22Rv1 (cell line): ENCODE results near the gene REST.
"Not testable (repeated sequence)": the region's sequence is repeated elsewhere in the genome, so short reads cannot be mapped to it uniquely, and the experiment has no call there.

Experiments
- H3K27ac ChIP-seq: fragments of 450-650 bp; 2 replicates; pipeline ENCODE4 v1.5.1; 2017
- CTCF ChIP-seq: fragments of 450-650 bp; IDR thresholded peaks from 2 replicates; pipeline ENCODE4 v1.5.1; 2017; ENCODE audit warnings: mild to moderate bottlenecking
- ZFX ChIP-seq: fragments of 450-650 bp; IDR thresholded peaks from 2 replicates; pipeline ENCODE4 v1.6.1; 2017; ENCODE audit warnings: antibody characterized with exemption, borderline replicate concordance

Gene REST

GRCh38 chr4:56874166-56874565, 33.5 kb upstream of the REST start:
- TF ChIP-seq CTCF (peak; percentile 18), ZFX (no peak)

DNA sequence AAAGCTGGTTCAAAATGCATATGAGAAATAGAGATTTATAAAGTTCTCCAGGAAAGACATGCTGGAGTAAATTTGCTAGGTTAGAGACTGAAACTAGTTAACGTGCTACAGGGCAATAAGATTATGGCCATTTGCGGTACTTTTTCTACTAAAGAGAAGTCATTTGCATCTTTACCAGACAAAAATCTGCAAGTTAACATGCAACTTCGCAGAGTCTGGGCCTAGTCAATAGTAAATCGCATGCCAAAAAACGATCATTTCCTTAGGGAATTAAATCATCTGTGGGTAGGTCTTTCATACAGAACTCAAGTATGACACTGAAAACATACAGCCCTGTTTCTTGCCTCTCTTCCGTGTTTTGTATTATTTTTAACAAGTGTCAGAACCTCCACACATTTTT, 32.8 kb upstream of the REST start:
- H3K27ac ChIP-seq = peak overlapping the region; percentile 83
- TF ChIP-seq CTCF (no peak), ZFX (no peak)

More at GRCh38 chr4:56874166-56874565, 33.5 kb upstream of the REST start:
- peak overlapping the region; percentile 83 for H3K27ac ChIP-seq

GRCh38 chr4:56876264-56876663, 31.4 kb upstream of the REST start:
- TF ChIP-seq CTCF = no peak
- no peak for TF ChIP-seq ZFX
- H3K27ac ChIP-seq = no peak overlapping the region

- TF ChIP-seq CTCF (no peak), ZFX (no peak)
- no peak overlapping the region for H3K27ac ChIP-seq
Measured at GRCh38 chr4:56879996-56880395, 27.7 kb upstream of the REST start.

DNA sequence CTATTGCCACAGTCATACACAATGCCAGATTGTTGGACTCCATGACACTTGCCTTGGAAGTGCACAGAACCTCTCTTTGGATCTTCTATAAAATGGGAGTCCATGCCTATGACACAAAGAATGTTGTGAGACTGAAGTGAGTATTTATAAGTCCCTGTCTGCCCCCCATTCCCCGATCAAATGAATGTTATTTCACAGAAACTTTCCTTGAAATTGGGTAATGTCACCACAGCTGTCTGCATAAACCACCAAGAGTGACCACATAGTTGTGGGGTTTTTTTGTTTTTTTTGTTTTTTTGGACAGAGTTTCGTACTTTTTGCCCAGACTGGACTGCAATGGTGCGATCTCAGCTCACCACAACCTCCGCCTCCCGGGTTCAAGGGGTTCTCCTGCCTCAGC, 27.1 kb upstream of the REST start:
- no peak for TF ChIP-seq ZFX
- no peak for TF ChIP-seq CTCF
- H3K27ac ChIP-seq = no peak overlapping the region

DNA sequence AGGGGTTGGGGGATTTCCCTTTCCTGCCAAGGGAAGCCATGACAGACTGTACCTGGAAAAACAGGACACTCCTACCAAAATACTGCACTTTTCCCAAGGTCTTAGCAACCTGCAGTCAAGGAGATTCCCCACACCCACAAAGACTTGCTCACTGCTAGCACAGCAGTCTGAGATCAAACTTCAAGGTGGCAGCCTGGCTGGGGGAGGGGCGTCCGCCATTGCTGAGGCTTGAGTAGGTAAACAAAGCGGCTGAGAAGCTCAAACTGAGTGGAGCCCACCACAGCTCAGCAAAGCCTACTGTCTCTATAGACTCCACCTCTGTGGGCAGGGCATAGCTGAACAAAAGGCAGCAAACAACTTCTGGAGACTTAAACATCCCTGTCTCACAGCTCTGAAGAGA, 23.2 kb upstream of the REST start:
- not testable (repeated sequence) for H3K27ac ChIP-seq

DNA sequence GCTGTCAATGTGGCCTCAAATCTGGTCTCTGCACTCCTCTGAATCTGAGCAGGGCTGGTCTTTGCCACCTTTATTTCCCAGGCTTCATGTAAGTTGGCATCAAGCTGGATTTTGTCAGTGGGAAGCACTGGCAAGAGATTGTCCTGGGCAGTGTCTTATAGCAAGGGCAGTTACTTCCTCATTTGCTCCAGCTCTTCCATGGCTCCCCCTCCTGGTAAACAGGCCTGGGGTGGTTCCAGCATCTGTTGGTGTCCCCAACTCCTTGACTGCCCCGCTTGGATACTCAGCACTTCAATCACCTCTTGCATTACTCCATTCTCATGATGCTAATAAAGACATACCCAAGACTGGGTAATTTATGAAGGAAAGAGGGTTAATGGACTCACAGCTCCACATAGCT, 15.0 kb upstream of the REST start:
- no peak for TF ChIP-seq CTCF
- no peak for TF ChIP-seq ZFX

DNA sequence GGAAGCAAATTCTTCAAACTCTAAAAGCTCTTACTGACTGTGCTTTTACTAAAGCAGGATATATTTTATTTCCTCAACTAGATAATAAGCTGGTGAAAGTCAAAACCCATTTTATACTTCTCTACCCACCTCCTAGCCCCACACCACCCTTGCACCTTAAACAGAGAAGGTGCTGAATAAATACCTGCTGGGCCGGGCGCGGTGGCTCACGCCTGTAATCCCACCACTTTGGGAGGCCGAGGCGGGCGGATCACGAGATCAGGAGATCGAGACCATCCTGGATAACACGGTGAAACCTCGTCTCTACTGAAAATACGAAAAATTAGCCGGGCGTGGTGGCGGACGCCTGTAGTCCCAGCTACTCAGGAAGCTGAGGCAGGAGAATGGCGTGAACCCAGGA, 9.9 kb upstream of the REST start:
- H3K27ac ChIP-seq = not testable (repeated sequence)

More for the DNA sequence above, 15.0 kb upstream of the REST start:
- no peak overlapping the region for H3K27ac ChIP-seq

DNA sequence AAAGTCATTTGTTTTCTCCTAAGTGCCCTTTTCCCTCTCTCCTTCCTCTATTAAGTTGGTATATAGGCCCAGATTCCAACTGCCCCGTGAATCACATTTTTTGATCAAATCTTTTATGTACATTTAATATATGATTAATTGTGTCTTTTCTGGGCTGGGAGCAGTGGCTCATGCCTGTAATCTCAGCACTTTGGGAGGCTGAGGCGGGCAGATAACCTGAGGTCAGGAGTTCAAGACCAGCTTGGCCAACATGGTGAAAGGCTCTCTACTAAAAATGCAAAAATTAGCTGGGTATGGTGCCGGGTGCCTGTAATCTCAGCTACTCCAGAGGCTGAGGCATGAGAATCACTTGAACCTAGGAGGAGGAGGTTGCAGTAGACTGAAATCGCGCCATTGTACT, 7.5 kb upstream of the REST start:
- not testable (repeated sequence) for H3K27ac ChIP-seq
